MM.1S (cell line): ENCODE results near the gene MAB21L4.

Source experiments
- DNase-seq: peaks from one replicate; pipeline ENCODE4 v3.0.0-alpha.2; 2015
- H2AFZ ChIP-seq: fragments of 300-600 bp; sonication (generic); 2 replicates; pipeline ENCODE4 v1.6.0; 2016; ENCODE audit warnings: antibody characterized with exemption, low read length
- H3F3A ChIP-seq: fragments of 300-600 bp; sonication (generic); 2 replicates; pipeline ENCODE4 v1.6.1; 2016; ENCODE audit warnings: mild to moderate bottlenecking, antibody characterized with exemption, low read length, moderate library complexity, mixed read lengths; ENCODE audit not compliant: insufficient read depth
- H3K27ac ChIP-seq: fragments of 300-600 bp; sonication (generic); 2 replicates; pipeline ENCODE4 v1.5.1; 2016; ENCODE audit warnings: mild to moderate bottlenecking, low read length
- H3K27me3 ChIP-seq: fragments of 300-600 bp; sonication (generic); replicated peaks from 2 replicates; pipeline ENCODE4 v1.6.0; 2016; ENCODE audit warnings: low read length; ENCODE audit not compliant: insufficient read depth
- H3K36me3 ChIP-seq: fragments of 300-600 bp; sonication (generic); replicated peaks from 2 replicates; pipeline ENCODE4 v1.6.1; 2016; ENCODE audit warnings: mild to moderate bottlenecking, low read length, mixed read lengths; ENCODE audit not compliant: insufficient read depth
- H3K4me1 ChIP-seq: fragments of 300-600 bp; sonication (generic); 2 replicates; pipeline ENCODE4 v1.6.1; 2016; ENCODE audit warnings: low read length, mixed read lengths
- H3K4me2 ChIP-seq: fragments of 300-600 bp; sonication (generic); 2 replicates; pipeline ENCODE4 v1.6.0; 2016; ENCODE audit warnings: low read depth, low read length
- H3K4me3 ChIP-seq: fragments of 300-600 bp; sonication (generic); 2 replicates; pipeline ENCODE4 v1.5.1; 2016; ENCODE audit warnings: low read length, mixed read lengths
- H3K79me2 ChIP-seq: fragments of 300-600 bp; sonication (generic); 2 replicates; pipeline ENCODE4 v1.6.1; 2016; ENCODE audit warnings: mixed run types, low read length, mixed read lengths
- H3K9ac ChIP-seq: fragments of 300-600 bp; sonication (generic); 2 replicates; pipeline ENCODE4 v1.6.1; 2016; ENCODE audit warnings: low read length, mixed read lengths
- H3K9me2 ChIP-seq: fragments of 300-600 bp; sonication (generic); replicated peaks from 2 replicates; pipeline ENCODE4 v1.6.1; 2016; ENCODE audit warnings: mild to moderate bottlenecking, low read length, mixed read lengths; ENCODE audit not compliant: insufficient read depth
- H3K9me3 ChIP-seq: fragments of 300-600 bp; sonication (generic); replicated peaks from 2 replicates; pipeline ENCODE4 v1.6.1; 2016; ENCODE audit warnings: mild to moderate bottlenecking, low read length, mixed read lengths; ENCODE audit not compliant: insufficient read depth
- H4K20me1 ChIP-seq: fragments of 300-600 bp; sonication (generic); 2 replicates; pipeline ENCODE4 v1.6.1; 2016; ENCODE audit warnings: mild to moderate bottlenecking, low read length, moderate library complexity, mixed read lengths; ENCODE audit not compliant: insufficient read depth
- CTCF ChIP-seq: fragments of 300-600 bp; sonication (generic); IDR thresholded peaks from 2 replicates; pipeline ENCODE4 v1.5.1; 2016; ENCODE audit warnings: antibody characterized with exemption, low read length, mixed read lengths
- EZH2 ChIP-seq: fragments of 300-600 bp; sonication (generic); optimal IDR thresholded peaks from 2 replicates; pipeline ENCODE3; 2017; ENCODE audit warnings: low read depth, mild to moderate bottlenecking, antibody characterized with exemption, low read length, mixed read lengths
- EZH2phosphoT487 ChIP-seq: fragments of 300-600 bp; sonication (generic); IDR thresholded peaks from 2 replicates; pipeline ENCODE4 v1.6.1; 2018; ENCODE audit warnings: antibody characterized with exemption, low read length

MAB21L4 gene

DNA sequence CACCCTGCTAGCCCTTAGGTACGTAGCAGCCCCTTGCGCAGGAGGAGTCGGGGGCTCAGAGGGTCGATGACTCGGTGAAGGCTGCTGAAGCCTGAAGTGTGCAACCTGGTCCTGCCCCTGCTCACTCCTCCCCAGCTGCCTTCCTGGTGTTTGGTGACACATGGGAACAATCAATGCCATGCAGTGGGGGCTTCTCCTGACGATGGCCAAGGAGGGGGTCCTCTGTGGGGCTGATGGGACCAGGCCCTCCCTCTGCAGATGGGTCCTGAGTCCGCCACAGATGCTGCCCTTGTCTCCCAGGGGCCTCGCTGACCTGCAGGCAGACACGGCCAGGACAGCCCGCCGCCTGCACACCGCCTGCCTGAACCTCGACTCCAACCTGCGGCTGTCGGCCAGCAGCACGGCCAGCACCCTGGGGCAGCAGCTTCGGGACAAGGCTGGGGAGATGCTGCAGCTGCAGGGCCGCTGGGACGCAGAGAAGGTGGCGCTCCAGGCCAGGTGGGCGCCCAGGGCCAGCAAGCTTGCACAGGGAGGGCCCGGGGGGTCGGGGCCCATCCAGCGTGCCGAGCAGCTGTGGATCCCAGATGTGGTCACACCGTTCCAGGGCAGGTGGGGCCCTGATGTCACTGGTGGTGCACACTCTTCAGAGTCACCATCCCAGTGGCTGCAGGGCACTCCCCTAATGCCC lies 34.8 kb upstream of the MAB21L4 start:
- H3K27me3 ChIP-seq, result peaks cover 96% of the 10 kb centered on the region
- no peaks in the 10 kb centered on the region for H3K79me2 ChIP-seq
- H3K4me1 ChIP-seq, result no peaks in the 10 kb centered on the region
- no peaks in the 10 kb centered on the region for H4K20me1 ChIP-seq
- H3F3A ChIP-seq, result no peaks in the 10 kb centered on the region
- no peaks in the 10 kb centered on the region for H3K9me2 ChIP-seq
- H3K4me3 ChIP-seq, result no peak overlapping the region
- DNase-seq, result no peak
- H2AFZ ChIP-seq, result no peak overlapping the region
- H3K4me2 ChIP-seq, result no peak overlapping the region
- no peaks in the 10 kb centered on the region for H3K36me3 ChIP-seq
- no peak overlapping the region for H3K27ac ChIP-seq
- H3K9me3 ChIP-seq, result no peaks in the 10 kb centered on the region
- H3K9ac ChIP-seq, result no peak overlapping the region
- no peak for TF ChIP-seq EZH2phosphoT487
- no peak for TF ChIP-seq CTCF
- TF ChIP-seq EZH2, result no peak

DNA sequence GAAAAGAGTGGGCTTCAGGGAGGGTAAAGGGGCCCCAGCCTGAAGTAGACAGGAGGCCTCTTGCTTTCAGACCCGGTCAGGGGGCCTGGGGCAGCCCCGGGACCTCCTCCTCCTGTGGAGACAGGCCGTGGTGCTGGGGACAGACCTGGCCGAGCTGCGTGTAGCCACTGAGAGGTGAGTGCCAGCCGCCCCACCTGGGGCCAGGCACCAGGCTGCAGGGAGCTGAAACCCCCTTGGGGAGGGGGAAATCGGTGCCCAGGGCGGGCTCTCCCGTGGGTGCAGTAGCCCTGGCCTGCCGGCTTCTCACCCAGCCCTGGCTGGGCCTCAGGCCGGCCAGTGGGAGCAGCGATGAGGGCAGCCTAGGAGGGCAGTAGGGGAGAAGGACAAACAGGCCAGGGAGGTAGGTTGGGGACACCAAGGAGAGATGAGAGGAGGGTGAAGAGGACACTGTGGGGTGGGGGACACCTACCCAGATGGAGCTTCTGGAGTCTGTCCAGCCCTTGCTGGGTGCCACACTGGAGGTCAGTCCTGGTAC lies 34.2 kb upstream of the MAB21L4 start:
- Histone ChIP-seq H3K36me3 (no peaks in the 10 kb centered on the region), H3K9ac (no peak overlapping the region), H3K79me2 (no peaks in the 10 kb centered on the region), H3K4me1 (no peaks in the 10 kb centered on the region), H3K27me3 (peaks cover 96% of the 10 kb centered on the region), H3F3A (no peaks in the 10 kb centered on the region), H3K9me2 (no peaks in the 10 kb centered on the region), H3K4me2 (no peak overlapping the region), H3K4me3 (no peak overlapping the region), H2AFZ (no peak overlapping the region), H4K20me1 (no peaks in the 10 kb centered on the region), H3K27ac (no peak overlapping the region), H3K9me3 (no peaks in the 10 kb centered on the region)
- DNase-seq, result no peak
- no peak for TF ChIP-seq EZH2phosphoT487
- no peak for TF ChIP-seq CTCF
- no peak for TF ChIP-seq EZH2

DNA sequence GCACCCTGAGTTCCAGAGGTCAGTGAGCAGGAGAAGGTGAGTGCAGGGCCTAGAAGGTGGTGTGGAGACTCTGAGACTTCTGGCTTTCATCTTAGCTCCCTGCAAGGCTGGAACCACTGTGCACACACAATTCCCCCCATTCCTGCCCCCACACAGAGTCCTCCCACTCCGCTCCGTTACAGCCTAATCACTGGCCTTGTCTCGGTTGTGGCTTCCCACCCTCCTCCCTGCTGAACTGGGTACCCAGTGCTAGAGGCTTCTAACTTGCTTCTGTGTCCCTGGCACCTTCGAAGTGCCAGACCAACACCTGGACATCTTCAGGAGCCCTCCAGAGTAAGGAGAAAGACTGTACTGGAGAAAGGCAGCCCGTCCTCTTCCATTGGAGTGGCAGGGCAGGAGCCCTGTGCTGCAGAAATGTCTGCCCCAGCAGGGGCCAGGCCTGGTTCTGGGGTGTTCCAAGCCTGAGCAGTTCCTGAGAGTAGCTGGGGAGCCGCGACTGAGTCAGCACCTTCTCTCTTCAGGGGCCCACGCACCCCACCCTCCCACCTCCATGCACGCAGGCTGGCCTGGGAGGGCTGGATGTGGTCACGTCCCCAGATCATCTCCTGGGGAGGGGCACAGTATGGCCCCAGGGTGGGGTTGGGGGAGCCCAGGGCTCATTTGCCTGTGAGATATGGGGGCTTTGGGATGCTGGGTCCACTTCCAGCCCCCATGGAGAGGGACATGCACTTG lies 33.6 kb upstream of the MAB21L4 start:
- no peak overlapping the region for H3K4me3 ChIP-seq
- DNase-seq, result no peak
- H3K27me3 ChIP-seq, result peaks cover 92% of the 10 kb centered on the region
- no peak for TF ChIP-seq EZH2
- no peak overlapping the region for H2AFZ ChIP-seq
- H3K4me1 ChIP-seq, result no peaks in the 10 kb centered on the region
- no peaks in the 10 kb centered on the region for H3K79me2 ChIP-seq
- no peaks in the 10 kb centered on the region for H3K36me3 ChIP-seq
- H3K4me2 ChIP-seq, result no peak overlapping the region
- no peaks in the 10 kb centered on the region for H4K20me1 ChIP-seq
- no peak overlapping the region for H3K9ac ChIP-seq
- H3F3A ChIP-seq, result no peaks in the 10 kb centered on the region
- H3K9me3 ChIP-seq, result no peaks in the 10 kb centered on the region
- H3K27ac ChIP-seq, result no peak overlapping the region
- H3K9me2 ChIP-seq, result no peaks in the 10 kb centered on the region
